Gastrocnemius medialis (tissue), 4 donors: ENCODE measurements around the gene CPN2. TPM values are rescaled to one million over a fixed set of nuclear protein-coding genes. Genes with fewer than 3 reads are reported as not detected.

Experiments used
- ATAC-seq, 2 donors: fragments of 150-250 bp; one replicate each; pipeline ENCODE4 v1.9.1; 2016
- DNase-seq, 2 donors: peaks; one replicate each; pipeline ENCODE4 v3.0.0-alpha.2; 2019
- H3K27ac ChIP-seq, 4 donors: fragments of 200-600 bp; sonication (generic); 1 replicate in 1 of 4; 2 replicates in 3 of 4; pipeline ENCODE4 v1.5.1; 2016 to 2018; ENCODE audit warnings: mild to moderate bottlenecking in 2 of 4, moderate library complexity in 1 of 4
- H3K27me3 ChIP-seq, 3 donors: fragments of 200-600 bp; sonication (generic) in 2 of 3; 1 replicate in 1 of 3; 2 replicates in 2 of 3; pipeline versions ENCODE4 v1.5.1 to v1.6.0; 2016 to 2019; ENCODE audit warnings: mild to moderate bottlenecking in 1 of 3, moderate library complexity in 1 of 3
- H3K36me3 ChIP-seq, 2 donors: fragments of 200-600 bp; sonication (generic) in 1 of 2; one replicate each; pipeline ENCODE4 v1.5.1; 2017 to 2018
- H3K4me1 ChIP-seq, 2 donors: fragments of 200-600 bp; sonication (generic) in 1 of 2; one replicate each; pipeline ENCODE4 v1.5.1; 2016 to 2017; ENCODE audit warnings: mild to moderate bottlenecking in 2 of 2
- H3K4me3 ChIP-seq, 4 donors: fragments of 200-600 bp; sonication (generic) in 3 of 4; 1 replicate in 1 of 4; 2 replicates in 3 of 4; pipeline ENCODE4 v1.5.1; 2016 to 2019; ENCODE audit warnings: mild to moderate bottlenecking in 2 of 4
- H3K9me3 ChIP-seq, 3 donors: fragments of 200-600 bp; sonication (generic) in 2 of 3; 1 replicate in 1 of 3; 2 replicates in 2 of 3; pipeline ENCODE4 v1.5.1; 2016 to 2019
- POLR2A ChIP-seq, 2 donors: fragments of 450-650 bp; IDR thresholded peaks; one replicate each; pipeline ENCODE4 v1.6.1; 2017; ENCODE audit warnings: antibody characterized with exemption in 2 of 2, mild to moderate bottlenecking in 2 of 2, moderate library complexity in 2 of 2
- in situ Hi-C, 4 donors: fragments of 200-750 bp; cut with MboI; loops; one replicate each; pipeline versions ENCODE4 v1.15.0 to v1.8.0; 2017; ENCODE audit warnings: low sequenced_read_pairs in 4 of 4
- intact Hi-C: fragments of 100-400 bp; cut with DNase I; formaldehyde crosslinking; loops from one replicate; pipeline ENCODE4 v1.15.1; 2023; ENCODE audit warnings: low total_unique reads
- total RNA-seq, 4 donors: library from RNA; depleted of rRNA; stranded (reverse); fragments of >200 nt; gene quantifications; one replicate each; pipeline versions ENCODE4 v1.1.0 to v1.2.3, GENCODE V29; 2016
- TF ChIP-seq, protein P1 (sequence below), 5 experiments: fragments of 450-650 bp in 3 of 5; fragments of 200-600 bp in 2 of 5; sonication (generic) in 2 of 5; IDR thresholded peaks in 4 of 5; conservative IDR thresholded peaks in 1 of 5; 1 replicate in 4 of 5; 2 replicates in 1 of 5; pipeline ENCODE4 v1.5.1; 2016 to 2019; ENCODE audit warnings: antibody characterized with exemption in 5 of 5, mild to moderate bottlenecking in 3 of 5, moderate library complexity in 3 of 5

CPN2 gene
- total RNA-seq, 4 donors from 2014 or later = 0.46 to 1.1 TPM; not detected in 2

DNA sequence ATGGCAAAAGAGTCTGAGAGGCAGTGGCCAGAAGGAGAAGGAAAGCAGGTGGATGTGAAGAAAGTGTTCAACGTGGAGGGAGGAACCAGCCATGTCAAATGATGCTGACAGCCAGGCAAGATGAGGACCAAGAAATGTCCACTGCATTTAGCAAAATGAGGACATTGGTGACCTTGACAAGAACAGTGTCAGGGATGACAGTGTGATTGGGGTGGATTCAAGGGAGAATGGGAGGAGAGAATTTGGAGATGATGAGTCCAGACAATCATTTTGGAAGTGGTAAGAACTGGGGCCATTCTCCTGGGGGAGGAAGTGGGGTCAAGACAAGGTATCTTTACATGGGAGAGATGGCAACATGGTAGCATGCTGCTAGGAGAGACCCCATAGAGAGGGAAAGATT is 47.4 kb downstream of the CPN2 start:
- no peak overlapping the region for H3K4me3 ChIP-seq
- H3K36me3 ChIP-seq = no peaks in the 10 kb centered on the region
- no peak overlapping the region for H3K27ac ChIP-seq
- intact Hi-C loops (no loop called here), in situ Hi-C loops (no loop called here)
- TF ChIP-seq, protein P1, sequence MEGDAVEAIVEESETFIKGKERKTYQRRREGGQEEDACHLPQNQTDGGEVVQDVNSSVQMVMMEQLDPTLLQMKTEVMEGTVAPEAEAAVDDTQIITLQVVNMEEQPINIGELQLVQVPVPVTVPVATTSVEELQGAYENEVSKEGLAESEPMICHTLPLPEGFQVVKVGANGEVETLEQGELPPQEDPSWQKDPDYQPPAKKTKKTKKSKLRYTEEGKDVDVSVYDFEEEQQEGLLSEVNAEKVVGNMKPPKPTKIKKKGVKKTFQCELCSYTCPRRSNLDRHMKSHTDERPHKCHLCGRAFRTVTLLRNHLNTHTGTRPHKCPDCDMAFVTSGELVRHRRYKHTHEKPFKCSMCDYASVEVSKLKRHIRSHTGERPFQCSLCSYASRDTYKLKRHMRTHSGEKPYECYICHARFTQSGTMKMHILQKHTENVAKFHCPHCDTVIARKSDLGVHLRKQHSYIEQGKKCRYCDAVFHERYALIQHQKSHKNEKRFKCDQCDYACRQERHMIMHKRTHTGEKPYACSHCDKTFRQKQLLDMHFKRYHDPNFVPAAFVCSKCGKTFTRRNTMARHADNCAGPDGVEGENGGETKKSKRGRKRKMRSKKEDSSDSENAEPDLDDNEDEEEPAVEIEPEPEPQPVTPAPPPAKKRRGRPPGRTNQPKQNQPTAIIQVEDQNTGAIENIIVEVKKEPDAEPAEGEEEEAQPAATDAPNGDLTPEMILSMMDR (IDR thresholded peaks at IDR 0.05 in 4 of 5, conservative IDR thresholded peaks at IDR 0.05 in 1 of 5) = no peak
- no peak for TF ChIP-seq POLR2A (IDR thresholded peaks at IDR 0.05)
- peaks cover 0 to 5% (median 0%) of the 10 kb centered on the region in 3 donors for H3K27me3 ChIP-seq
- ATAC-seq = no peak
- no peaks in the 10 kb centered on the region for H3K9me3 ChIP-seq
- peaks cover 0 to 6% of the 10 kb centered on the region in 2 donors for H3K4me1 ChIP-seq
- no peak for DNase-seq

DNA sequence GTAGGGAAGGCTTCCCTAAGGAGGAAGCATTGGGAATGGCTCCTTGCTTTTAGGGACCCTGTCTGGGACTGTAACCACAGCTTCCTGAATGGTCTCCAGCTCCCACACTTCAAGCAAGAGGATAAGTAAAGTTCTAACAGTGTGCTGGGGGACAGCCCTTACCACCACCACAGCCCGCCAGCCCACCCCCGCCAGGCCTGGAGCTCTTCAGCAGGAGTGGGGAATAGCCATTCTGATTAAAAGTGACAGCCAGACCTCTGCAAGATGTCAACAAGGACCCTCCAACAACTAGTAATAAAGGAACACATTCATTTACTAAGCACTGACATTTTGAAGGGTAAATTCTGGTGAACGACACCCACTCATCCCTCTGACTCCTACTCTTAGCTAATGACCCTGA is 49.4 kb downstream of the CPN2 start:
- intact Hi-C loops = loop anchor here (2.0 kb wide), 1 partner anchor 25 kb away; no protein-coding TSS in a partner anchor
- DNase-seq (no peak), ATAC-seq (no peak)
- peaks cover 1 to 6% of the 10 kb centered on the region in 2 donors for H3K4me1 ChIP-seq
- no peak overlapping the region for H3K4me3 ChIP-seq
- no peaks in the 10 kb centered on the region for H3K9me3 ChIP-seq
- no peaks in the 10 kb centered on the region for H3K36me3 ChIP-seq
- in situ Hi-C loops = no loop called here
- H3K27me3 ChIP-seq = peaks cover 0 to under 1% (median 0%) of the 10 kb centered on the region in 3 donors
- H3K27ac ChIP-seq = no peak overlapping the region
- no peak for TF ChIP-seq POLR2A (IDR thresholded peaks at IDR 0.05)
- TF ChIP-seq, protein P1 (IDR thresholded peaks at IDR 0.05 in 4 of 5, conservative IDR thresholded peaks at IDR 0.05 in 1 of 5) = no peak

DNA sequence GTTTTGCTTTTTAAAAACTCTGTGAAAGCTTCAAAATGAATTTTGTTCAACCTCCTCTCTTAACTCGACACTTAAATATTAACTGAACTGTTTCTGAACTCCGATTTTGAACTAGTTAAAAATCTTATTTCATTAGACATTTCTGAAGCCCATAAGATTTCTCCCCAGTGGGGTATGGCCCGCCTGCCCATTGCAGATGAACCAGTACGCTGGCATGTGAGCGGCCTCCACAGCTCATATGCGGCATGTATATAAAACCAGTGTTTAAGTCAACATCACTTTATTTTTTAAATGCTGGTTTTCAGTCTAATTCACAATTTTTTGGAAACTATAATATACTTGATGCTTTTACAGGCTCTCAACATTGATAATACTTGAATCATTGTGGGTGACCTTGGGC is 50.2 kb downstream of the CPN2 start:
- Histone ChIP-seq H3K27ac (no peak overlapping the region), H3K4me3 (no peak overlapping the region), H3K9me3 (no peaks in the 10 kb centered on the region), H3K27me3 (no peaks in the 10 kb centered on the region), H3K4me1 (peaks cover 6 to 11% of the 10 kb centered on the region in 2 donors), H3K36me3 (no peaks in the 10 kb centered on the region)
- DNase-seq (no peak), ATAC-seq (no peak)
- intact Hi-C loops = loop anchor here (2.0 kb wide), 1 partner anchor 24 kb away; no protein-coding TSS in a partner anchor
- TF ChIP-seq, protein P1 (IDR thresholded peaks at IDR 0.05 in 4 of 5, conservative IDR thresholded peaks at IDR 0.05 in 1 of 5) = no peak
- TF ChIP-seq POLR2A (IDR thresholded peaks at IDR 0.05) = no peak
- in situ Hi-C loops = no loop called here

DNA sequence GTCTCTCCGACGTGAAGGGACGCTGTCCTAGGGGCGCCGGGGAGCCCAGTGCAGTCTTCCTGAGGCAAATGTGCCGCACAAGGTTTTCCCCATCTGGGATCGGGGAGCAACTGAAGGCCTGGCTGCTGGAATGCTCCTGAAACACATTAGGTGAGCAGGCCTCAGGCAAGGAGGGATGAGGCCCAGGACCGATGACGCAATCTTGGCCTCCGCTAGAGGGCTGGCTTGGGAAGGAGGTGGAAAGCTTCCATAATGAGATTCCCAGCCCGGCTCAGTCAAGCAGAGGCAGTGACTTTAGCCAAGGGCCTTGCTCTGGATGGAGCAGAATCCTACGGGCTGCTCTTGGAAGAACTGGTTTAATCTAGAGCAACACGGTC is 50.8 kb downstream of the CPN2 start:
- no peaks in the 10 kb centered on the region for H3K9me3 ChIP-seq
- no peak for TF ChIP-seq POLR2A (IDR thresholded peaks at IDR 0.05)
- TF ChIP-seq, protein P1 (IDR thresholded peaks at IDR 0.05 in 4 of 5, conservative IDR thresholded peaks at IDR 0.05 in 1 of 5) = peak in 2 of 5 experiments; percentile 22 to 32
- DNase-seq (peak; percentile 79 to 86), ATAC-seq (peak; percentile 98 to 99)
- in situ Hi-C loops (no loop called here), intact Hi-C loops (loop anchor here (2.0 kb wide), 1 partner anchor 24 kb away; no protein-coding TSS in a partner anchor)
- no peaks in the 10 kb centered on the region for H3K36me3 ChIP-seq
- peak overlapping the region; percentile 48 to 60 (median 54) for H3K27ac ChIP-seq
- no peaks in the 10 kb centered on the region for H3K27me3 ChIP-seq
- no peak overlapping the region for H3K4me3 ChIP-seq
- peaks cover 6 to 11% of the 10 kb centered on the region in 2 donors for H3K4me1 ChIP-seq
